Gastrocnemius medialis (tissue), 4 donors: ENCODE data around the gene CBX6.

Experiments
- CTCF ChIP-seq, 5 experiments: fragments of 450-650 bp in 3 of 5; fragments of 200-600 bp in 2 of 5; sonication (generic) in 2 of 5; IDR thresholded peaks in 4 of 5; conservative IDR thresholded peaks in 1 of 5; 1 replicate in 4 of 5; 2 replicates in 1 of 5; pipeline ENCODE4 v1.5.1; 2016 to 2019; ENCODE audit warnings: antibody characterized with exemption in 5 of 5, mild to moderate bottlenecking in 3 of 5, moderate library complexity in 3 of 5
- POLR2A ChIP-seq, 2 donors: fragments of 450-650 bp; IDR thresholded peaks; one replicate each; pipeline ENCODE4 v1.6.1; 2017; ENCODE audit warnings: antibody characterized with exemption in 2 of 2, mild to moderate bottlenecking in 2 of 2, moderate library complexity in 2 of 2

- TF ChIP-seq POLR2A (IDR thresholded peaks at IDR 0.05) (no peak), CTCF (IDR thresholded peaks at IDR 0.05 in 4 of 5, conservative IDR thresholded peaks at IDR 0.05 in 1 of 5) (no peak)
Measured at GRCh38 chr22:38841211-38841610, 30.8 kb downstream of the CBX6 start.
